ENCODE data around the gene POC1A. TPM values are rescaled to one million over a fixed set of nuclear protein-coding genes. Genes with fewer than 3 reads are reported as not detected.

The POC1A gene
- polyA plus RNA-seq, 1 donor from 2014 or later, result 1.3 TPM

DNA sequence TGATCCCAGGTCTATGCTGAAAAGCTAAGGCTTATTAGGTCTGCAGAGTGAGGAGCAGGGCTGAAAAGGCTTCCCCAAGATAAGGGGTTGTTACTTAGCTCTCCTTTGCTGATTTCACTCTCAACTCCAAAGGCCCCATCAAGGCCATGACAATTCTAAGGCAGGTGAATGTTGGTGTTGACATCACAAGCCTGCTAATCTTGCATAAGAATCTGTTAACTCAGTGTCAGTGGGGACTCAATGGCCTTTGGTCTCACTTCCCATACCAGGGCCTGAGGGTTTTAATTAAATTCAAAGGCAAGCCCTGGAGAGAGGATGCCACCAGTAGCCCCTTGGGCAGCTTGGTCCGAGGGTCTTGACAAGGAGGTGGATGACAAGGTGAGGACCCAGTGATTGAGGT, 34.3 kb upstream of the POC1A start:
- Histone ChIP-seq H3K27me3 (ENCODE audit: insufficient read depth, low read depth, low read length) (no peaks in the 10 kb centered on the region), H3K4me3 (ENCODE audit: low read length) (no peak overlapping the region), H3K9ac (ENCODE audit: low read length) (no peak overlapping the region), H3K9me3 (ENCODE audit: low read length) (no peaks in the 10 kb centered on the region), H3K4me2 (ENCODE audit: low read length) (no peak overlapping the region), H3K79me2 (replicated peaks; ENCODE audit: insufficient read depth, low read length) (no peaks in the 10 kb centered on the region), H3K36me3 (ENCODE audit: insufficient read depth, low read length) (no peaks in the 10 kb centered on the region), H3K27ac (ENCODE audit: low read length) (no peak overlapping the region), H4K20me1 (ENCODE audit: insufficient read depth) (no peaks in the 10 kb centered on the region), H3F3A (ENCODE audit: insufficient read depth, low read length, poor library complexity, severe bottlenecking) (no peaks in the 10 kb centered on the region), H2AFZ (ENCODE audit: low read depth, low read length) (no peak overlapping the region), H3K9me2 (ENCODE audit: insufficient read depth, low read length) (no peaks in the 10 kb centered on the region)
- TF ChIP-seq EZH2 (IDR thresholded peaks at IDR 0.05; ENCODE audit: borderline replicate concordance, insufficient read depth, low read length, poor library complexity, severe bottlenecking), result no peak
- TF ChIP-seq SMC3 (conservative IDR thresholded peaks at IDR 0.05; ENCODE audit: poor library complexity), result no peak
- no peak for TF ChIP-seq POLR2AphosphoS5 (IDR thresholded peaks at IDR 0.05)
- TF ChIP-seq EP300 (conservative IDR thresholded peaks at IDR 0.05; ENCODE audit: poor library complexity, severe bottlenecking), result no peak
- no peak for TF ChIP-seq MXI1 (conservative IDR thresholded peaks at IDR 0.05; ENCODE audit: poor library complexity, severe bottlenecking)

DNA sequence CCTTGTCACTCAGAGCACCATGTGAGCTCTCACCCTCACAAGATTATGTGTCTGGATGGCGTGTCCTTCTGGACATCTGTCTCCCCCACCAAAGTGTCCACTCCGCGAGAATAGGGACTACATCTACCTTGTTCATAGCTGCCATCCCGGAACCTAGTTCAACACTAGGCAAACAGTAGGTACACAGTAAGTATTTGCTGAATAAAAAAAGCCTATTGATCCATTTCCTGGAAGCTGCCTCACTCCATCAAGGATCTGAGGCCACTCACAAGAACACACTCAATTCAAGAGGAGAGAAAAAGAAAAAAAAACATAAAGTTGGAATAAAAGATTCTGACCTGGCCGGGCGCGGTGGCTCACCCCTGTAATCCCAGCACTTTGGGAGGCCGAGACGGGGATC, 32.5 kb upstream of the POC1A start:
- Histone ChIP-seq H3K27ac (ENCODE audit: low read length) (no peak overlapping the region), H4K20me1 (ENCODE audit: insufficient read depth) (no peaks in the 10 kb centered on the region), H3K9me2 (ENCODE audit: insufficient read depth, low read length) (no peaks in the 10 kb centered on the region), H3K9me3 (ENCODE audit: low read length) (no peaks in the 10 kb centered on the region), H3K4me2 (ENCODE audit: low read length) (no peak overlapping the region), H3K79me2 (replicated peaks; ENCODE audit: insufficient read depth, low read length) (no peaks in the 10 kb centered on the region), H3F3A (ENCODE audit: insufficient read depth, low read length, poor library complexity, severe bottlenecking) (no peaks in the 10 kb centered on the region), H3K36me3 (ENCODE audit: insufficient read depth, low read length) (no peaks in the 10 kb centered on the region), H3K4me3 (ENCODE audit: low read length) (no peak overlapping the region), H3K27me3 (ENCODE audit: insufficient read depth, low read depth, low read length) (no peaks in the 10 kb centered on the region), H2AFZ (ENCODE audit: low read depth, low read length) (no peak overlapping the region), H3K9ac (ENCODE audit: low read length) (no peak overlapping the region)
- no peak for TF ChIP-seq MXI1 (conservative IDR thresholded peaks at IDR 0.05; ENCODE audit: poor library complexity, severe bottlenecking)
- TF ChIP-seq SMC3 (conservative IDR thresholded peaks at IDR 0.05; ENCODE audit: poor library complexity), result no peak
- TF ChIP-seq, protein P1, sequence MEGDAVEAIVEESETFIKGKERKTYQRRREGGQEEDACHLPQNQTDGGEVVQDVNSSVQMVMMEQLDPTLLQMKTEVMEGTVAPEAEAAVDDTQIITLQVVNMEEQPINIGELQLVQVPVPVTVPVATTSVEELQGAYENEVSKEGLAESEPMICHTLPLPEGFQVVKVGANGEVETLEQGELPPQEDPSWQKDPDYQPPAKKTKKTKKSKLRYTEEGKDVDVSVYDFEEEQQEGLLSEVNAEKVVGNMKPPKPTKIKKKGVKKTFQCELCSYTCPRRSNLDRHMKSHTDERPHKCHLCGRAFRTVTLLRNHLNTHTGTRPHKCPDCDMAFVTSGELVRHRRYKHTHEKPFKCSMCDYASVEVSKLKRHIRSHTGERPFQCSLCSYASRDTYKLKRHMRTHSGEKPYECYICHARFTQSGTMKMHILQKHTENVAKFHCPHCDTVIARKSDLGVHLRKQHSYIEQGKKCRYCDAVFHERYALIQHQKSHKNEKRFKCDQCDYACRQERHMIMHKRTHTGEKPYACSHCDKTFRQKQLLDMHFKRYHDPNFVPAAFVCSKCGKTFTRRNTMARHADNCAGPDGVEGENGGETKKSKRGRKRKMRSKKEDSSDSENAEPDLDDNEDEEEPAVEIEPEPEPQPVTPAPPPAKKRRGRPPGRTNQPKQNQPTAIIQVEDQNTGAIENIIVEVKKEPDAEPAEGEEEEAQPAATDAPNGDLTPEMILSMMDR (IDR thresholded peaks at IDR 0.05; ENCODE audit: poor library complexity, severe bottlenecking), result no peak
- TF ChIP-seq, protein P2, sequence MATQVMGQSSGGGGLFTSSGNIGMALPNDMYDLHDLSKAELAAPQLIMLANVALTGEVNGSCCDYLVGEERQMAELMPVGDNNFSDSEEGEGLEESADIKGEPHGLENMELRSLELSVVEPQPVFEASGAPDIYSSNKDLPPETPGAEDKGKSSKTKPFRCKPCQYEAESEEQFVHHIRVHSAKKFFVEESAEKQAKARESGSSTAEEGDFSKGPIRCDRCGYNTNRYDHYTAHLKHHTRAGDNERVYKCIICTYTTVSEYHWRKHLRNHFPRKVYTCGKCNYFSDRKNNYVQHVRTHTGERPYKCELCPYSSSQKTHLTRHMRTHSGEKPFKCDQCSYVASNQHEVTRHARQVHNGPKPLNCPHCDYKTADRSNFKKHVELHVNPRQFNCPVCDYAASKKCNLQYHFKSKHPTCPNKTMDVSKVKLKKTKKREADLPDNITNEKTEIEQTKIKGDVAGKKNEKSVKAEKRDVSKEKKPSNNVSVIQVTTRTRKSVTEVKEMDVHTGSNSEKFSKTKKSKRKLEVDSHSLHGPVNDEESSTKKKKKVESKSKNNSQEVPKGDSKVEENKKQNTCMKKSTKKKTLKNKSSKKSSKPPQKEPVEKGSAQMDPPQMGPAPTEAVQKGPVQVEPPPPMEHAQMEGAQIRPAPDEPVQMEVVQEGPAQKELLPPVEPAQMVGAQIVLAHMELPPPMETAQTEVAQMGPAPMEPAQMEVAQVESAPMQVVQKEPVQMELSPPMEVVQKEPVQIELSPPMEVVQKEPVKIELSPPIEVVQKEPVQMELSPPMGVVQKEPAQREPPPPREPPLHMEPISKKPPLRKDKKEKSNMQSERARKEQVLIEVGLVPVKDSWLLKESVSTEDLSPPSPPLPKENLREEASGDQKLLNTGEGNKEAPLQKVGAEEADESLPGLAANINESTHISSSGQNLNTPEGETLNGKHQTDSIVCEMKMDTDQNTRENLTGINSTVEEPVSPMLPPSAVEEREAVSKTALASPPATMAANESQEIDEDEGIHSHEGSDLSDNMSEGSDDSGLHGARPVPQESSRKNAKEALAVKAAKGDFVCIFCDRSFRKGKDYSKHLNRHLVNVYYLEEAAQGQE (IDR thresholded peaks at IDR 0.05; ENCODE audit: borderline replicate concordance), result no peak
- no peak for TF ChIP-seq EZH2 (IDR thresholded peaks at IDR 0.05; ENCODE audit: borderline replicate concordance, insufficient read depth, low read length, poor library complexity, severe bottlenecking)
- no peak for TF ChIP-seq POLR2AphosphoS5 (IDR thresholded peaks at IDR 0.05)
- no peak for TF ChIP-seq EP300 (conservative IDR thresholded peaks at IDR 0.05; ENCODE audit: poor library complexity, severe bottlenecking)
- TF ChIP-seq RAD21 (conservative IDR thresholded peaks at IDR 0.05), result no peak

Measured in neural cell (in vitro differentiated cells).